Endodermal cell (in vitro differentiated cells): ENCODE data around the gene MBOAT7. TPM values are rescaled to one million over a fixed set of nuclear protein-coding genes. Genes with fewer than 3 reads are reported as not detected.

ENCODE experiments used
- DNase-seq: peaks from one replicate; pipeline ENCODE4 v3.0.0-alpha.2; 2017
- H3K27ac ChIP-seq: 2 replicates; pipeline ENCODE4 v1.5.1; 2013; ENCODE audit warnings: mild to moderate bottlenecking, low read depth, low read length, moderate library complexity
- H3K27me3 ChIP-seq: 2 replicates; pipeline ENCODE4 v1.6.1; 2013; ENCODE audit warnings: mild to moderate bottlenecking, low read length, moderate library complexity; ENCODE audit not compliant: insufficient read depth, control insufficient read depth, poor library complexity, severe bottlenecking
- H3K36me3 ChIP-seq: 2 replicates; pipeline ENCODE4 v1.7.0; 2013; ENCODE audit warnings: mild to moderate bottlenecking, low read length, moderate library complexity; ENCODE audit not compliant: control insufficient read depth, insufficient read depth
- H3K4me1 ChIP-seq: one replicate; pipeline ENCODE4 v1.7.0; 2013; ENCODE audit warnings: low read length; ENCODE audit not compliant: control insufficient read depth, insufficient read depth
- H3K4me3 ChIP-seq: 2 replicates; pipeline ENCODE4 v1.5.1; 2013; ENCODE audit warnings: mild to moderate bottlenecking, low read length, moderate library complexity
- H3K9ac ChIP-seq: 2 replicates; pipeline ENCODE4 v1.6.1; 2013; ENCODE audit warnings: mild to moderate bottlenecking, low read length, moderate library complexity; ENCODE audit not compliant: poor library complexity, severe bottlenecking; ENCODE audit errors: extremely low read depth
- H3K9me3 ChIP-seq: 2 replicates; pipeline ENCODE4 v1.6.1; 2013; ENCODE audit warnings: mild to moderate bottlenecking, low read length, moderate library complexity; ENCODE audit not compliant: control insufficient read depth
- H3K27ac Mint-ChIP-seq: 2 replicates; pipeline ENCODE4 v1.8.0; 2020; ENCODE audit warnings: mixed read lengths
- H3K27me3 Mint-ChIP-seq: 2 replicates; pipeline ENCODE4 v1.8.0; 2021; ENCODE audit warnings: mild to moderate bottlenecking, mixed read lengths; ENCODE audit not compliant: insufficient read depth
- H3K36me3 Mint-ChIP-seq: 2 replicates; pipeline ENCODE4 v1.8.0; 2020; ENCODE audit warnings: low read depth, mixed read lengths
- H3K4me1 Mint-ChIP-seq: 2 replicates; pipeline ENCODE4 v1.8.0; 2020; ENCODE audit warnings: mixed read lengths
- H3K4me3 Mint-ChIP-seq: 2 replicates; pipeline ENCODE4 v1.8.0; 2020; ENCODE audit warnings: mild to moderate bottlenecking, moderate library complexity, mixed read lengths
- H3K9me3 Mint-ChIP-seq: 2 replicates; pipeline ENCODE4 v1.8.0; 2020; ENCODE audit warnings: mild to moderate bottlenecking, mixed read lengths
- WGBS, 2 experiments: methylation state at CpG; one replicate each; pipeline versions ENCODE4 v1.1.5 to v1.1.7; 2013; ENCODE audit warnings: missing lambda C conversion rate in 2 of 2, mixed read lengths in 1 of 2; ENCODE audit not compliant: insufficient coverage in 1 of 2, insufficient read length in 1 of 2; 5-methylcytosine and 5-hydroxymethylcytosine counted together
- total RNA-seq, 2 donors: library from RNA; stranded (reverse); fragmentation: NEBNext Ultra II Directional in 1 of 2; extraction: Animal tissue kit (Norgen Biotek cat#: 25700) in 1 of 2; gene quantifications; 2 replicates in 1 of 2; 3 replicates in 1 of 2; pipeline ENCODE4 v1.2.1, GENCODE V29; 2021
- TF ChIP-seq, protein P1 (sequence below): fragments of 200-600 bp; sonication (generic); conservative IDR thresholded peaks from 2 replicates; pipeline ENCODE4 v1.5.0; 2021; ENCODE audit warnings: antibody characterized with exemption, mild to moderate bottlenecking

MBOAT7 gene
- total RNA-seq, 2 donors from 2014 or later, result 126 to 131 TPM

DNA sequence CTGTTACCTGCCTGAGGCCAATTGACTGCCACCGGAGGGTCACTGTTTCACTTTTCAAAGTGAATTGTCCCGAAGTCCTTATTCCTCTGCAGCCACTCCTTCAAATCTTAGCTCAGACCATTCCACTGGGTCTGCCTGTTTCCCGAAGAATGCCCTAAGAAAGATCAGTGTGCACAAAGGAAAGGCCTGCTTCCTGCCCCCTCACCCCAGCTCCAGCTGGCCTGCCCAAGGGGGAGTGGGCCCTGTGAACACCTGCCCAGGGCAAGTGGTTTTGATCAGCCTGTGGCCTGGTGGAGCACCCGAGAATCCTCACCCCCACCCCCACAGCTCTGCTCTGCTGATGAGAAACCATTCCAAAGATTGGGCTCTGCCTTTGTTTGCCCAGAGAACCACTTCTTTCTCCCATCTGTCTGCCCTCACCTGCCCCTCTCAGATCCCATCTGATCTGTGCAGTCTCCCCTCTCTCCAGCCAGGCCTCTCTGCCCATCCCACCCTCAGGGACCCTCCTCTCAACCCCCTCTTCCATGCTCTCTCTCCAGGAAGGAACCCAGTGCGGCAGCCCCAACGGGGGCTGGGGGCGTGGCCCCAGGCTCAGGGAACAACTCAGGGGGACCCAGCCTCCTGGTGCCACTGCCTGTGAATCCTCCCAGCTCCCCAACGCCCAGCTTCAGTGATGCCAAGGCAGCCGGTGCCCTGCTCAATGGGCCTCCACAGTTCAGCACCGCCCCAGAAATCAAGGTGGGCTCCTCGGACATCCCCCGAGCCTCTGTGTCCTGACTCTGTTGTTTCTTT is 40.2 kb downstream of the MBOAT7 start:
- TF ChIP-seq, protein P1, sequence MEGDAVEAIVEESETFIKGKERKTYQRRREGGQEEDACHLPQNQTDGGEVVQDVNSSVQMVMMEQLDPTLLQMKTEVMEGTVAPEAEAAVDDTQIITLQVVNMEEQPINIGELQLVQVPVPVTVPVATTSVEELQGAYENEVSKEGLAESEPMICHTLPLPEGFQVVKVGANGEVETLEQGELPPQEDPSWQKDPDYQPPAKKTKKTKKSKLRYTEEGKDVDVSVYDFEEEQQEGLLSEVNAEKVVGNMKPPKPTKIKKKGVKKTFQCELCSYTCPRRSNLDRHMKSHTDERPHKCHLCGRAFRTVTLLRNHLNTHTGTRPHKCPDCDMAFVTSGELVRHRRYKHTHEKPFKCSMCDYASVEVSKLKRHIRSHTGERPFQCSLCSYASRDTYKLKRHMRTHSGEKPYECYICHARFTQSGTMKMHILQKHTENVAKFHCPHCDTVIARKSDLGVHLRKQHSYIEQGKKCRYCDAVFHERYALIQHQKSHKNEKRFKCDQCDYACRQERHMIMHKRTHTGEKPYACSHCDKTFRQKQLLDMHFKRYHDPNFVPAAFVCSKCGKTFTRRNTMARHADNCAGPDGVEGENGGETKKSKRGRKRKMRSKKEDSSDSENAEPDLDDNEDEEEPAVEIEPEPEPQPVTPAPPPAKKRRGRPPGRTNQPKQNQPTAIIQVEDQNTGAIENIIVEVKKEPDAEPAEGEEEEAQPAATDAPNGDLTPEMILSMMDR, result no peak
- peaks cover 74% of the 10 kb centered on the region for H3K36me3 Mint-ChIP-seq
- 92 to 96% methylated on average over 7 to 12 of the region's 12 CpGs for WGBS, 2 experiments

DNA sequence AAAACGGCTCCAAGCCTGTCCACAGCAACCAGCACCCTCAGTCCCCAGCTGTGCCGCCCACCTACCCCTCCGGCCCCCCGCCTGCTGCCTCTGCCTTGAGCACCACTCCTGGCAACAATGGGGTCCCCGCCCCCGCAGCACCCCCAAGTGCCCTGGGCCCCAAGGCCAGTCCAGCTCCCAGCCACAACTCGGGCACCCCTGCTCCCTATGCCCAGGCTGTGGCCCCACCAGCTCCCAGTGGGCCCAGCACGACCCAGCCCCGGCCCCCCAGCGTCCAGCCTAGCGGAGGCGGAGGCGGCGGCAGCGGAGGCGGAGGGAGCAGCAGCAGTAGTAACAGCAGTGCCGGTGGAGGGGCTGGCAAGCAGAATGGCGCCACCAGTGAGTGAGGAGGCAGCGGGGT is 41.2 kb downstream of the MBOAT7 start:
- Histone ChIP-seq H3K9ac (no peak overlapping the region), H3K27me3 (no peaks in the 10 kb centered on the region), H3K36me3 (peaks cover 90% of the 10 kb centered on the region), H3K4me1 (no peaks in the 10 kb centered on the region), H3K9me3 (no peaks in the 10 kb centered on the region), H3K4me3 (no peak overlapping the region), H3K27ac (no peak overlapping the region)
- no peak overlapping the region for H3K4me3 Mint-ChIP-seq
- H3K27ac Mint-ChIP-seq, result no peak overlapping the region
- WGBS, 2 experiments, result 91 to 97% methylated on average over 8 to 17 of the region's 19 CpGs
- no peak for DNase-seq
- H3K9me3 Mint-ChIP-seq, result no peaks in the 10 kb centered on the region
- no peaks in the 10 kb centered on the region for H3K4me1 Mint-ChIP-seq
- H3K27me3 Mint-ChIP-seq, result no peaks in the 10 kb centered on the region
- TF ChIP-seq, protein P1, result no peak
- H3K36me3 Mint-ChIP-seq, result peaks cover 76% of the 10 kb centered on the region

More for the DNA sequence above, 40.2 kb downstream of the MBOAT7 start:
- no peak for DNase-seq
- peak overlapping the region; percentile 26 for H3K27ac Mint-ChIP-seq
- no peak overlapping the region for H3K4me3 Mint-ChIP-seq
- no peaks in the 10 kb centered on the region for H3K27me3 Mint-ChIP-seq
- no peaks in the 10 kb centered on the region for H3K9me3 Mint-ChIP-seq
- Histone ChIP-seq H3K4me3 (no peak overlapping the region), H3K27me3 (no peaks in the 10 kb centered on the region), H3K9ac (no peak overlapping the region), H3K27ac (no peak overlapping the region), H3K36me3 (peaks cover 90% of the 10 kb centered on the region), H3K4me1 (no peaks in the 10 kb centered on the region), H3K9me3 (no peaks in the 10 kb centered on the region)
- H3K4me1 Mint-ChIP-seq, result no peaks in the 10 kb centered on the region

DNA sequence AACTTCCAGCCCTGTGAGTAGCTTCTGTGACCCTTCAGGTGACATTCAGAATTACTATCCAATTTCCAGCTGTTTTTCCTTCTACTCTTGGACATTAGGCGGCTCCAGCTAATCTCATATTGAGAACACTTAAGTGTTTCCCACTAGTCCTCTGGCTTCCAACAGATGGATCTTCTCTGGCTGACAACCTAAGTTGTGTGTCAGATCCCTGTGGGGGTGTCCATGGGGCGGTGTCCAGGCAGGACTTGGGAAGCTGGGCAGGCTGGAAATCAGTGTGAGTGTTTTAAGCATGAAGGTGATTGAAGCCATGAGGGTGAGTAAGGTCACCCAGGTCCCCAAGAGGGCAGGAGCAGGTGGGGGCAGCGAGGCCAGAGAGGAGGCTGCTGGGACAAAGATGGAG is 41.7 kb downstream of the MBOAT7 start:
- Mint-ChIP-seq H3K27ac (no peak overlapping the region), H3K4me3 (no peak overlapping the region), H3K36me3 (peaks cover 77% of the 10 kb centered on the region), H3K4me1 (no peaks in the 10 kb centered on the region), H3K9me3 (no peaks in the 10 kb centered on the region), H3K27me3 (no peaks in the 10 kb centered on the region)
- no peak overlapping the region for H3K4me3 ChIP-seq
- no peaks in the 10 kb centered on the region for H3K27me3 ChIP-seq
- peaks cover 90% of the 10 kb centered on the region for H3K36me3 ChIP-seq
- H3K4me1 ChIP-seq, result no peaks in the 10 kb centered on the region
- DNase-seq, result no peak
- H3K27ac ChIP-seq, result no peak overlapping the region
- no peaks in the 10 kb centered on the region for H3K9me3 ChIP-seq
- WGBS, 2 experiments, result 94 to 98% methylated on average over 2 to 3 of the region's 3 CpGs
- TF ChIP-seq, protein P1, result no peak
- H3K9ac ChIP-seq, result no peak overlapping the region
